WI38 (cell line): ENCODE results near the gene HIRIP3.

Experiments
- H3K4me3 ChIP-seq: 2 replicates; pipeline ENCODE4 v1.5.1; 2011; ENCODE audit warnings: low read depth, mild to moderate bottlenecking, control low read depth, low read length
- CTCF ChIP-seq: IDR thresholded peaks from 2 replicates; pipeline ENCODE4 v1.5.1; 2012; ENCODE audit warnings: low read depth, mild to moderate bottlenecking, control low read depth, low read length

Gene HIRIP3

DNA sequence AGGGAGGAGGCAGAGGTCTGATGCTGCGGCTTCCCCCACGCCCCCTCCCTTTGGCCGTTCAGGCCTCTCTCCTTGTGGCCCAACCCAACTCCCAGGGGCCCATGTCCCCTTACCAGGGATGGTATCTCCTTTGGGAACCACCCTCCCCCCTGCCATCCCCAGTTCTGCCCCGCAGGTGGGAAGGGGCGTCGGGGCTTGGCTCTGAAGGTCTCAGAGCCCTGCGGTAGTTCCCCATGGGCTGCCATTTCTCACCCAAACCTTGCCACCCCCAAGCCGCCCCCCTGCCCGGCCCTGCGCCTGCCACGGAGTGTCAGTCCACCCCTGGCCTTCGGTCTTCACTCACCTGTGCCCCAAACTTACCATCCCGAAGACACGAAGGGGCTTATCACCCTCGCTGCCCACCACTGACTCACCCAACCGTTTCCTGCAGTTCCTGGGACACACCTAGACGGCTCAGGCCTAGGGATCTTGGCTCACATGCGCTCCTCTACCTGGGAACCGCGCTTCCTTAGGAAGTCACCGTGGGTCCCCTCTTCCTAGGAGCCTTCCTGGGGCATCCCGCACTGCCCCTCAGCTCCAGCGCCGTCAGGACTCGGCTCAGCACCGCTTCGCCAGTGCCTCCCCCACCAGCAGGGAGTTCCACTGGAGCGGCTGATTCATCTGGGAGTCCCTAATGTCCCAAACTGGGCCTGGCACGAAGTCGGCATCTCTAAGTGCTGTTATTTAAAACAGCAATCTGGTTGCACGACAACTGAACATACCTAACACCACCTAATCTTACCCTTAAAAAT, 16.5 kb upstream of the HIRIP3 start:
- no peak for TF ChIP-seq CTCF
- no peak overlapping the region for H3K4me3 ChIP-seq

- H3K4me3 ChIP-seq: peak within 1 kb of the TSS; percentile 37
- no peak for TF ChIP-seq CTCF
These were observed 15.7 kb upstream of the HIRIP3 start, which contains the start of gene DOC2A for GRCh38 chr16:30010844-30011713. DOC2A (minus strand) TSS chr16:30011027; CDS start chr16:30010222, 805 bp downstream.

DNA sequence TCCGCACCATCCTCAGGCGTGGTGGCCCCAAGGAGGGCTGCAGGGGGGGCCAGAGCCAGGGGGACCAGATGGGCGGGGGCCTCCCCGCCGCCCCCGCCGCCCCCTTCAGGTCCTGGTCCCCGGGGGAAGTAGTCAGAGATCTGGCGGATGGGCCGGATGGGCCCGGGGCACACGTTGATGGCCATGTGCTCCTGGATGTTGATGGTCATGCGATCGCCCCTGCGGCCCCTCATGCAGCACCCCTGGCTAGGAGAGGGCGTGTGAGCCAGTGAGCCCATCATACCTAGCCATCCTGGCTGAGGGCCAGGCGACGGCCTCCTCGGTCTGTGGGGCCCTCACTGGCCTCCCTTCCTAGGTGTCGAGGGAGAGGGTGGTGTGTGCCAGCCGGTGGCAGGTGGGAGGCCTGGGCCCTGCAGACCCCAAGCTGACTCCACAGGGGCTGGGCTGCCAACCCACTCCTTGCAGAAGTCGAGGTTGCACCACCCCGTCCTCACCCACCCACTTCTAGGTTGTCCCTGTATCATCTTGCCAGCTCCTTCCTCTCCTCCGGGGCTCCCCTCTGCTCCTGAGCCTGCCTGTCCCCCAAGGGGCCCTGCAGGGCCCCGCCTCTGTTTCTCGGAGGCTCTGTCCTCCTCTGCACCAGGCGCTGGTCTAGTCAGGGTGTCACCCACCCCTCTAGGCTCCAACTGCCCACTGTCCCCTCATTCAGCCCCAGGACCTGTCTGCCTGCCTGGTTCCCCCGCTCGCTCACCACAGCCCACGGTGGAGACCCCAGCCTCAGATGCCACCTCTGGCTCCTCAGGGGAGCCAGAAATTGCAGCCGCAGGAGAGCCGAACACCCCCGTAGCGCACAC, 14.8 kb upstream of the HIRIP3 start:
- TF ChIP-seq CTCF: no peak
- H3K4me3 ChIP-seq: no peak overlapping the region

- no peak for TF ChIP-seq CTCF
- H3K4me3 ChIP-seq: no peak overlapping the region
These were observed 13.9 kb upstream of the HIRIP3 start for GRCh38 chr16:30009085-30009862.

DNA sequence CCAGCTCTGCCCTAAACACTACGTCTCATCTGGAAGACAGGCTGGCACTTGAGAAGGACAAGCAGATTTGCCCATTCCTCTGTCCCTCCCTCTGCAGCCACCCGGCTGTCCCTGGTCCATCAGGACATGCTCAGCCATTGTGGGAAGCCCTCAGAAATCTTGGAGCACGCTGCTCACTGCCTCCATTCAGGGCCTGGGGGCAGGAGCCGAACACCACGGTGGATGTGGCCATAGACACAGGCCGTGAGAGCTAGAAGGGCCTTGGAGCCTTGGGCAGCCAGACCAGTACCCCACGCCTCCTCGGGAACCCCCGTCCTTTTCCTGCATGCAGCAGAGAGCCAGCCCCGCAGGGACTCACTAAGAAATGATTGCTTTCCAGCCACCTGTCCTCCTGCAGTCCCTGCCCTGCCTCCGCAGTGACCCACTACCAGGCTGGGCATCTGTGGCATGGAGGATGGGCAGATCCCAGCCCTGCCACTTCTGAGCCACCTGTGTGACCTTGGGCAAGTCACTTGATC, 12.0 kb upstream of the HIRIP3 start:
- H3K4me3 ChIP-seq: no peak overlapping the region
- TF ChIP-seq CTCF: no peak

GRCh38 chr16:30006659-30007377, 11.4 kb upstream of the HIRIP3 start:
- no peak overlapping the region for H3K4me3 ChIP-seq
- no peak for TF ChIP-seq CTCF
